Measurements from ENCODE around the gene PPIL6.

- TF ChIP-seq POLR2AphosphoS5 (IDR thresholded peaks at IDR 0.05) = no peak
- no peak for TF ChIP-seq CTCF (IDR thresholded peaks at IDR 0.05)
Measured at GRCh38 chr6:109343518-109343917, 96.9 kb downstream of the PPIL6 start.

Measured in esophagus muscularis mucosa (tissue), 3 donors.